Brain microvascular endothelial cell (primary cell): ENCODE results near the gene GPR27.

Source experiments
- DNase-seq: peaks from one replicate; pipeline ENCODE4 v3.0.0-alpha.2; 2020
- H3K27ac ChIP-seq: fragments of 250-450 bp; sonication (Bioruptor Pico); 2 replicates; pipeline ENCODE4 v1.5.1; 2020; ENCODE audit warnings: mild to moderate bottlenecking, moderate library complexity
- H3K27me3 ChIP-seq: fragments of 250-450 bp; sonication (Bioruptor Pico); replicated peaks from 2 replicates; pipeline ENCODE4 v1.5.1; 2020; ENCODE audit warnings: mild to moderate bottlenecking
- H3K36me3 ChIP-seq: fragments of 250-450 bp; sonication (Bioruptor Pico); replicated peaks from 2 replicates; pipeline ENCODE4 v1.5.1; 2020; ENCODE audit warnings: mild to moderate bottlenecking
- H3K4me3 ChIP-seq: 2 replicates; pipeline ENCODE4 v1.5.1; 2011; ENCODE audit warnings: low read depth, mild to moderate bottlenecking, control low read depth, low read length, moderate library complexity
- in situ Hi-C: cut with HindIII; loops from 2 replicates; pipeline ENCODE4 v1.10.0; 2017; ENCODE audit warnings: low sequenced_read_pairs, low pct_ligation_motif_present
- TF ChIP-seq, protein P1 (sequence below): IDR thresholded peaks from 2 replicates; pipeline ENCODE4 v1.5.1; 2011; ENCODE audit warnings: low read depth, mild to moderate bottlenecking, moderate library complexity, low read length, control low read depth, inconsistent platforms; ENCODE audit errors: missing control alignments

Gene GPR27

DNA sequence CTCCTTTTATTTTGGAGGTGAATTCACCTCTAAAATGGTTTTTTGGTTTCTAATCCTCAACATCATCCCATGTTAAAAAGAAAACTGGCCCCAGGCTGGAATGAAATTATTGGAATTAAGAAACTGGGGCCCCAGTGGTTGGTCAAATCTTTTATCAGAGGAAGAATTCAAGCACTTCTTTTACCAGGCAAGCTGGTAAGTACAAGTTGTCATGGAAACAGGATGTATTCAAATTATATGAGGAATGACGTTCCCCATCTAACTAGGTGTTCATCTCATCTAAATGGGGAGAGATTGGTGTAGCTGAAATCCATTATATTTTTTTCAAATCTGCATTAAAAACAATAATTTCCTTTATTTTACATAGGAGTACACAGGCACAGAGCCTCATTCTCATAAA, 18.8 kb upstream of the GPR27 start:
- Histone ChIP-seq H3K4me3 (no peak overlapping the region), H3K36me3 (no peaks in the 10 kb centered on the region), H3K27ac (no peak overlapping the region), H3K27me3 (no peaks in the 10 kb centered on the region)
- in situ Hi-C loops: no loop called here
- TF ChIP-seq, protein P1, sequence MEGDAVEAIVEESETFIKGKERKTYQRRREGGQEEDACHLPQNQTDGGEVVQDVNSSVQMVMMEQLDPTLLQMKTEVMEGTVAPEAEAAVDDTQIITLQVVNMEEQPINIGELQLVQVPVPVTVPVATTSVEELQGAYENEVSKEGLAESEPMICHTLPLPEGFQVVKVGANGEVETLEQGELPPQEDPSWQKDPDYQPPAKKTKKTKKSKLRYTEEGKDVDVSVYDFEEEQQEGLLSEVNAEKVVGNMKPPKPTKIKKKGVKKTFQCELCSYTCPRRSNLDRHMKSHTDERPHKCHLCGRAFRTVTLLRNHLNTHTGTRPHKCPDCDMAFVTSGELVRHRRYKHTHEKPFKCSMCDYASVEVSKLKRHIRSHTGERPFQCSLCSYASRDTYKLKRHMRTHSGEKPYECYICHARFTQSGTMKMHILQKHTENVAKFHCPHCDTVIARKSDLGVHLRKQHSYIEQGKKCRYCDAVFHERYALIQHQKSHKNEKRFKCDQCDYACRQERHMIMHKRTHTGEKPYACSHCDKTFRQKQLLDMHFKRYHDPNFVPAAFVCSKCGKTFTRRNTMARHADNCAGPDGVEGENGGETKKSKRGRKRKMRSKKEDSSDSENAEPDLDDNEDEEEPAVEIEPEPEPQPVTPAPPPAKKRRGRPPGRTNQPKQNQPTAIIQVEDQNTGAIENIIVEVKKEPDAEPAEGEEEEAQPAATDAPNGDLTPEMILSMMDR: no peak
- no peak for DNase-seq

DNA sequence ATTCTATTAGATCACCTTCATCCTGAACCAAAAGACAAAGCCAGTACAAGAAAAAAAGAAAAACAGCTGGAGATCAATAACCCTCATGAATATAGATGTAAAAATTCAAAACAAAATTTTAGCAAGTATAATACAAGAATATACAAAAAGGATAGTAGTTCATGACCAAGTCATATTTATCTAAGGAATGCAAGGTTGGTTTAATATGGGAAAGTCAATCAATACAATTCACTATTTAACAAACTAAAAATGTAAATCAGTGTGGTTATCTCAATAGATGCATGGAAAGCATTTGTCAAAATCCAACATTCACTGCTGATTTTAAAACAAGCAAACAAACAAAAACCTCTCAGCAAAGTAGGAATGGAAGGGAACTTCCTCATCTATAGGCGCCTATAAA, 11.0 kb upstream of the GPR27 start:
- H3K36me3 ChIP-seq: no peaks in the 10 kb centered on the region
- H3K27me3 ChIP-seq: no peaks in the 10 kb centered on the region
- TF ChIP-seq, protein P1: no peak
- in situ Hi-C loops: no loop called here
- no peak overlapping the region for H3K4me3 ChIP-seq
- no peak overlapping the region for H3K27ac ChIP-seq
- DNase-seq: no peak

DNA sequence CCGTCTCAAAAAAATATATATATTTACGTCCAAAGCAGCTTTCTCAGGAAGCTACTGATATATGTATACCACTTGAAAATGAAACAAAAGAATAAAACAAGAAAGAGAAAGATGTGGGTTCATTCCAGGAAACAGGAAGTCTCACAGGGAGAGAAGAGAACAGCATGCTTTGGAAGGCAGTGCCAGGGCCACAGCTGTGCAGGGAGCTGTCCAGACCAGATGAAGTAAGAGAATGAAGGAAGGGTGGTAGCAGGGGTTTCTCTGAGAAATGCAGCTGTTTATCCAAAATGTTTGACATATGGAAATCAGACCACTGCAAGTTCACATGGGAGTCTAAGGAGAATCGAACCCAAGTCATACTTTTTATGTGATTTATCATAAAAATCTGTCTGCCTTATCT, 8.9 kb upstream of the GPR27 start:
- TF ChIP-seq, protein P1: no peak
- in situ Hi-C loops: no loop called here
- no peaks in the 10 kb centered on the region for H3K27me3 ChIP-seq

DNA sequence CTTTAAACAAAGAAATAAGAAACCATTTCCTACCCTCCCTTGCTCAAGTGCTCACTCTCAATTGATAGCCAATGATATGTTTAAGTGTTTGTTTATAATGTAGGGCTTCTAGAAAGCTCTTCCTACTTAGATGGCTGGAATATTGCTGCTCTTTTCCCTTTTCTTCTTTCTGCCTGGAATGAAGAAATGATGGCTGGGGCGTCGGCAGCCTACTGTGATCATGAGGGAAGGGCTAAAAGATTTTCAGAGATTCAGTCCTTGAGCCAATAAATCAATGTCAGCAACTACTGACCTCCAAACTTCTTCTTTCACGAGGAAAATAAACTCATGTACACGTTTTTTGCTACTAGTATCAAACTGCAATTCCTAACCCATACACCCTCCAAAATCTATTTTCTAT, 2.1 kb upstream of the GPR27 start:
- H3K27me3 ChIP-seq: peaks cover 51% of the 10 kb centered on the region
- in situ Hi-C loops: no loop called here
- no peaks in the 10 kb centered on the region for H3K36me3 ChIP-seq
- TF ChIP-seq, protein P1: no peak
- no peak overlapping the region for H3K27ac ChIP-seq
- H3K4me3 ChIP-seq: no peak overlapping the region
- no peak for DNase-seq

More for the DNA sequence above, 8.9 kb upstream of the GPR27 start:
- Histone ChIP-seq H3K4me3 (no peak overlapping the region), H3K36me3 (no peaks in the 10 kb centered on the region), H3K27ac (no peak overlapping the region)
- no peak for DNase-seq

DNA sequence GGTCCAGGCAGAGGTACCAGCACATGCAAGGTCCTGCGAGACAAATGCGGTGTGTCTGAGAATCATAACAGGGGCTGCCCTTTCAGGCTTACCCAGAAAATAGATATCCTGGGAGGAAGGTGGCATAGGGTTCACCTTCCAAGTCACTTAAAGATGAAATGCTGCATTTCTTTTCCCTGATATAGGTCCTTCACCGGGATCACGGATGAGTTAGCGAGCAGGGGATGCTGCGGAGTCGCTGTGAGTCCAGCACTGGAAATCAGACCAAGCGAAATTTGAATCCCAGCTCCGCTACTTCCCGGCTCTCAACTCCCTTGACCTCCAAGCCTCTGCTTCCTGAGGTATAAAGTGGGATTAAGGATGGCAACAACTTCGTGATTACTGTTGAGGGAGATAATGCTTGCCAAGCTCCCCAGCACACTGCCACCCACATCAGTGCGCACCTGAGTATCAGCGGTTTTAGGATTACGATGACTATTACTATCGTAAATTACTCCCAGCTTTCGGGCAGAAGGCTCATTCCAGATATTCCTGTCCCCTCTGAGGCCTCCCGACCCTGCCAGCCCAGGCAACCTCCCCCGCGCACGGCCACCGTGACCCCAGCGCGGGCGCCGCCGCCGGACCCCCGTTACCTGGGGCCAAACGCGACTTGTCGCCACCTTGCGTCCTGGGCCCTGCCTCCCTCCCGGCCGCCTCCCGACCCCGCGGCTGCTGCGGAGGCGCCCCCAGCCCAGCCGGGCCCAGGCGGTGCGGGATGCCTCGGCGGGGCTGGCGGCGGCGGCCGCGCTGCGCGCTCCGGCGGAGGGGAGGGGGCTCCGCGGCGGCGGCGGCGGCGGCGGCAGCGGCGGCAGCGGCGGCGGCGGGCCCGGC, 589 bp upstream of the GPR27 start:
- DNase-seq: no peak
- Histone ChIP-seq H3K27ac (no peak overlapping the region), H3K4me3 (no peak overlapping the region), H3K27me3 (peaks cover 59% of the 10 kb centered on the region), H3K36me3 (no peaks in the 10 kb centered on the region)
- TF ChIP-seq, protein P1: no peak
- in situ Hi-C loops: no loop called here
